Measurements from ENCODE around the gene ANKRD27. TPM values are rescaled to one million over a fixed set of nuclear protein-coding genes. Genes with fewer than 3 reads are reported as not detected.
"Not testable (repeated sequence)": the region's sequence is repeated elsewhere in the genome, so short reads cannot be mapped to it uniquely, and the experiment has no call there.

The ANKRD27 gene
- total and polyA plus RNA-seq, 8 donors, result 19.7 to 35.7 (median 22.1) TPM

DNA sequence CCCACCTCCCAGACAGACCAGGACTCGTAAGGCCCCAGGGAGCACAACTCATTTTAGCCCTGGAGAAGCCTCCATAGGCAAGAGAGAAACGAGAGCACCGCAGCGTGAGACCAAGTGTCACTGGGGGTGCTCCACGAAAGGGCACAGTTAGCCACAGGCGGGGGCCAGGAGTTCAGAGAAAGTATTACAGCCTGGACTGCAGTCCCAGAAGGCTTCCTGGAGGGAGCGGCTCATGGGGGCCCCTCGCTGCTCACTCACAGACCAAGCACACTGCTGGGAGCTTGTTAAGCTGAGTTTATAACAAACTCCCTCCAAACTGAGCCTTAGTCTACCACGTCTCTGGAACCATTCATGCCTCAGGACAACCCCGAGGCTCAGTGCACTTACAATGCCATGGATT is 16.5 kb downstream of the ANKRD27 start:
- no peaks in the 10 kb centered on the region for H3K27me3 ChIP-seq

DNA sequence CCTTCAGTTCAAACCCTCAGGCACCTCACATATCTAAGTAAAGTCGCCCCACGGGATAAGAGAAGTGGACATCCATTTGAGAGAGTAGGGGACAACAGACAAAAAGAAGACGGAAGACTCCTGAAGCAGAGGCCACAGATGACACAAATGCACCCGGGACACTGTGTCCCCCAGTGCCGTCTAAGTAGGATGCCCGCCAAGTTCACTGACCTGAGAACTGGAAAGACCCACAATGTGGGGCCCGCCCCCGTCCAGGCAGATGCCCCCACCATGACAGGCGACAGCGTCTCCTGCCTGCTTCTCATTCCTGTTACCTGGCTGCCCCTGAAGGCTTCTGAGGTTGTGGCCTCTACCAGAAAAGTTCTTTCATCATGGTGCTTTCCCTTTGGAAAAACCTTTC is 16.9 kb downstream of the ANKRD27 start:
- no peaks in the 10 kb centered on the region for H3K27me3 ChIP-seq
- no peak overlapping the region for H3K27ac ChIP-seq
- intact Hi-C loops (cut with DNase I), result no loop called here
- ATAC-seq (no peak), DNase-seq (no peak)
- peaks cover 0 to 43% of the 10 kb centered on the region in 2 donors for H3K36me3 ChIP-seq
- H3K4me3 ChIP-seq, result no peak overlapping the region
- H3K9me3 ChIP-seq, result no peaks in the 10 kb centered on the region
- TF ChIP-seq, protein P1, sequence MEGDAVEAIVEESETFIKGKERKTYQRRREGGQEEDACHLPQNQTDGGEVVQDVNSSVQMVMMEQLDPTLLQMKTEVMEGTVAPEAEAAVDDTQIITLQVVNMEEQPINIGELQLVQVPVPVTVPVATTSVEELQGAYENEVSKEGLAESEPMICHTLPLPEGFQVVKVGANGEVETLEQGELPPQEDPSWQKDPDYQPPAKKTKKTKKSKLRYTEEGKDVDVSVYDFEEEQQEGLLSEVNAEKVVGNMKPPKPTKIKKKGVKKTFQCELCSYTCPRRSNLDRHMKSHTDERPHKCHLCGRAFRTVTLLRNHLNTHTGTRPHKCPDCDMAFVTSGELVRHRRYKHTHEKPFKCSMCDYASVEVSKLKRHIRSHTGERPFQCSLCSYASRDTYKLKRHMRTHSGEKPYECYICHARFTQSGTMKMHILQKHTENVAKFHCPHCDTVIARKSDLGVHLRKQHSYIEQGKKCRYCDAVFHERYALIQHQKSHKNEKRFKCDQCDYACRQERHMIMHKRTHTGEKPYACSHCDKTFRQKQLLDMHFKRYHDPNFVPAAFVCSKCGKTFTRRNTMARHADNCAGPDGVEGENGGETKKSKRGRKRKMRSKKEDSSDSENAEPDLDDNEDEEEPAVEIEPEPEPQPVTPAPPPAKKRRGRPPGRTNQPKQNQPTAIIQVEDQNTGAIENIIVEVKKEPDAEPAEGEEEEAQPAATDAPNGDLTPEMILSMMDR (IDR thresholded peaks at IDR 0.05), result no peak
- peaks cover 1 to 12% of the 10 kb centered on the region in 2 donors for H3K4me1 ChIP-seq

More for the DNA sequence above, 16.5 kb downstream of the ANKRD27 start:
- H3K27ac ChIP-seq, result no peak overlapping the region
- ATAC-seq (no peak), DNase-seq (no peak)
- peaks cover 0 to 9% of the 10 kb centered on the region in 2 donors for H3K4me1 ChIP-seq
- intact Hi-C loops (cut with DNase I), result no loop called here
- H3K9me3 ChIP-seq, result no peaks in the 10 kb centered on the region
- no peak overlapping the region for H3K4me3 ChIP-seq
- TF ChIP-seq, protein P1 (IDR thresholded peaks at IDR 0.05), result no peak
- peaks cover 0 to 43% of the 10 kb centered on the region in 2 donors for H3K36me3 ChIP-seq

DNA sequence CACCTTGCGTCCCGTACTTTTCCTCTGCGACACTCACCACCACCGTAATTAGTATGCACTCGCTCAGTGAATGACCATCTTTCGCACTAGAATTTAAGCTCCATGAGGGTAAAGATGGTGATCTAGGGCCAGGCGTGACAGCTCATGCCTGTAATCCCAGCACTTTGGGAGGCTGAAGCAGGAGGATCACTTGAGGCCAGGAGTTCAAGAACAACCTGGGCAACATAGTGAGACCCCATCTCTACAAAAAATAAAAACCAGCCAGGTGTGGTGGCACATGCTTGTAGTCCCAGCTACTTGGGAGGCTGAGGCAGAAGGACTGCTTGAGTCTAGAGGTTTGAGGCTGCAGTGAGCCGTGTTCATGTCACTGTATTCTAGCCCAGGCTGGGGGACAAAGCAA is 18.6 kb downstream of the ANKRD27 start:
- H3K4me3 ChIP-seq; DNase-seq; H3K27me3 ChIP-seq; ATAC-seq; intact Hi-C loops (cut with DNase I); H3K27ac ChIP-seq; H3K9me3 ChIP-seq: not testable (repeated sequence)
- Histone ChIP-seq H3K4me1 (peaks cover 3 to 16% of the 10 kb centered on the region in 2 donors), H3K36me3 (peaks cover 0 to 43% of the 10 kb centered on the region in 2 donors)

DNA sequence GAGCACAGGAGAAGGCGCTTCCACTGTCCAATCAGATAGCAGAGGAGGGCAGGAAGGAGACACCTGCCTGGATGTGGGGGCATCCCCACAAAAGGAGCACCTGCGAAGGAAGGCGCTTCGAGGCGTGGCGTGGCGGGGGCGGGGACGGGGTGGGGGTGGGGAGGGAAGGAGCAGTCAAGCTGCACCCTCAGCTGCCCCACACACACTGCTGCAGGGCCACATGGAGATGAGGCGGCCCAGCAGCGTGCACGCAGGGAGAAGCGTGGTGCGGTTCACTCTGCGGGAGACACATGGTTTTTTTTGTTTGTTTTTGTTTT is 21.4 kb downstream of the ANKRD27 start:
- H3K36me3 ChIP-seq, result peaks cover 0 to 51% of the 10 kb centered on the region in 2 donors
- TF ChIP-seq, protein P1 (IDR thresholded peaks at IDR 0.05), result no peak
- intact Hi-C loops (cut with DNase I), result no loop called here
- no peaks in the 10 kb centered on the region for H3K9me3 ChIP-seq
- peaks cover 3 to 16% of the 10 kb centered on the region in 2 donors for H3K4me1 ChIP-seq
- no peak overlapping the region for H3K4me3 ChIP-seq
- no peaks in the 10 kb centered on the region for H3K27me3 ChIP-seq
- ATAC-seq, result no peak
- DNase-seq, result no peak
- no peak overlapping the region for H3K27ac ChIP-seq

DNA sequence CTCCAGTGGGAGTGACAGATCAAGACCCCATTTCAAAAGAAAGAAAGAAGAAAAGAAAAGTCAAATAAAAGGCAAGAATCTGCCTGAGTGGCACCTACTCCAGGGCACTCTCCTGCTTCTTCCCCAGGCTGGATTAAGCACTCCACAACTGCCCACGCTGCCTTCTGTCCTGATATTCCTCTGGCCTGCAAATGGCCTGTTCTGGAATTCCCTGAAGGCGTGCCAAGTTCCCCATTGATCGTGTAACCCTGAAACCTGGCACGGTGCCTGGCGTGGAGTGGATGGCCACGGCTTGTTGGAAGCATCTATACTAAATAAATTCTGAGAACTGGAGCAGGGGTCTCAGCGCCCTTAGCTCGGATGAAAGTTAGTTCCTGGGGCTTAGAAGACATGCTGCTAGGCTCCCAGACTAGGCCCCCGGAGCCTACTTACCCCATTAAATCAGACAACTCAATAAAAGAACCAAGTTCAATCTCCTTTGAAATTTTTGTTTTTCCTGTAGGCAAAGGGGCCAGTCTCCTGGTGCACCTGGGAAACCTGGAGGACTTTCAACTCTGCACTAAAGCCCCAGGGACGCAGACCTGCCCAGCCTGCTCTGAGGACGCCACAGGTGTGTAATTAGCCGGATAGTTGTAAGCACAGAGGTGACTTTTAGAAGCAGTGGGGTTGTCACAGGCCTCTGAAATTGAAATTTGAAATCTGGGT is 21.9 kb downstream of the ANKRD27 start:
- Histone ChIP-seq H3K4me1 (peaks cover 3 to 16% of the 10 kb centered on the region in 2 donors), H3K27ac (peak overlapping the region in 1 of 2 donors; percentile 0), H3K4me3 (no peak overlapping the region), H3K27me3 (no peaks in the 10 kb centered on the region), H3K9me3 (no peaks in the 10 kb centered on the region), H3K36me3 (peaks cover 0 to 51% of the 10 kb centered on the region in 2 donors)
- ATAC-seq (peak; percentile 83), DNase-seq (peak in 3 of 4 donors; percentile 60 to 80 (median 61))
- intact Hi-C loops (cut with DNase I), result no loop called here
- TF ChIP-seq, protein P1 (IDR thresholded peaks at IDR 0.05), result no peak

DNA sequence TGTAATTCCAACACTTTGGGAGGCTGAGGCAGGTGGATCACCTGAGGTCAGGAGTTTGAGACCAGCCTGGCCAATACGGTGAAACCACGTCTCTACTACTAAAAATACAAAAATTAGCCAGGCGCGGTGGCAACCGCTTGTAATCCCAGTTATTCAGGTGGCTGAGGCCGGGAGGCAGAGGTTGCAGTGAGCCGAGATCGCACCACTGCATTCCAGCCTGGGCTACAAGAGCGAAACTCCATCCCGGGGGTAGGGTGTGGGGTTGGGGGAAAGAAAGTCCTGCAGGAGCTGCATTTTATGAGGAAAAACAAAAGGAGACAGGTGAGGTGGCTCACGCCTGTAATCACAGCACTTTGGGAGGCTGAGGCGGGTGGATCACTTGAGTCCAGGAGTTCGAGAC is 22.6 kb downstream of the ANKRD27 start:
- H3K36me3 ChIP-seq, result peaks cover 0 to 52% of the 10 kb centered on the region in 2 donors

More for the DNA sequence above, 22.6 kb downstream of the ANKRD27 start:
- H3K27me3 ChIP-seq; H3K4me3 ChIP-seq; ATAC-seq; intact Hi-C loops (cut with DNase I); H3K9me3 ChIP-seq; DNase-seq: not testable (repeated sequence)
- Histone ChIP-seq H3K27ac (peak overlapping the region in 1 of 2 donors; percentile 0), H3K4me1 (peaks cover 3 to 16% of the 10 kb centered on the region in 2 donors)

Measured in left lung (tissue), 10 donors.